GM06990 (cell line): ENCODE results near the gene AAMDC.

Experiments used
- DNase-seq: peaks from one replicate; pipeline ENCODE4 v3.0.0-alpha.2; 2011; ENCODE audit not compliant: insufficient read length; ENCODE audit errors: extremely low read depth
- H3K27me3 ChIP-seq: replicated peaks from 2 replicates; pipeline ENCODE4 v1.6.0; 2011; ENCODE audit warnings: low read length; ENCODE audit not compliant: control insufficient read depth, insufficient read depth
- H3K36me3 ChIP-seq: 2 replicates; pipeline ENCODE4 v1.5.1; 2011; ENCODE audit warnings: low read length; ENCODE audit not compliant: control insufficient read depth, insufficient read depth
- H3K4me3 ChIP-seq: replicated peaks from 2 replicates; pipeline ENCODE4 v1.5.1; 2011; ENCODE audit warnings: low read depth, mild to moderate bottlenecking, control low read depth, low read length
- CTCF ChIP-seq: IDR thresholded peaks from 2 replicates; pipeline ENCODE4 v1.5.1; 2011; ENCODE audit warnings: low read length, control low read depth, mild to moderate bottlenecking, inconsistent platforms; ENCODE audit not compliant: insufficient read depth, poor library complexity, severe bottlenecking

The AAMDC gene

GRCh38 chr11:77783025-77783424 lies 37.9 kb upstream of the AAMDC start:
- TF ChIP-seq CTCF: no peak
- H3K4me3 ChIP-seq: no peak overlapping the region
- no peaks in the 10 kb centered on the region for H3K27me3 ChIP-seq
- DNase-seq: no peak
- H3K36me3 ChIP-seq: no peaks in the 10 kb centered on the region

- H3K27me3 ChIP-seq: no peaks in the 10 kb centered on the region
- DNase-seq: no peak
- no peak for TF ChIP-seq CTCF
- no peaks in the 10 kb centered on the region for H3K36me3 ChIP-seq
- no peak overlapping the region for H3K4me3 ChIP-seq
Observed at GRCh38 chr11:77784572-77784971, 36.4 kb upstream of the AAMDC start.

- Histone ChIP-seq H3K27me3 (no peaks in the 10 kb centered on the region), H3K4me3 (no peak overlapping the region), H3K36me3 (no peaks in the 10 kb centered on the region; the same call in none of the 2 replicates)
- TF ChIP-seq CTCF: no peak
- DNase-seq: peak; percentile 3
Observed at GRCh38 chr11:77789061-77789730, 31.7 kb upstream of the AAMDC start.

- Histone ChIP-seq H3K36me3 (no peaks in the 10 kb centered on the region; the same call in none of the 2 replicates), H3K4me3 (no peak overlapping the region), H3K27me3 (no peaks in the 10 kb centered on the region)
- no peak for TF ChIP-seq CTCF
- DNase-seq: no peak
Observed at GRCh38 chr11:77789731-77790476, 31.0 kb upstream of the AAMDC start.

- H3K4me3 ChIP-seq: no peak overlapping the region
- no peak for TF ChIP-seq CTCF
- no peaks in the 10 kb centered on the region; the same call in none of the 2 replicates for H3K36me3 ChIP-seq
- H3K27me3 ChIP-seq: no peaks in the 10 kb centered on the region
- DNase-seq: no peak
Observed at GRCh38 chr11:77791301-77791700, 29.6 kb upstream of the AAMDC start.
